SH-SY5Y (cell line): ENCODE results near the gene RENBP.

Experiments used
- GATA2 ChIP-seq: IDR thresholded peaks from 2 replicates; pipeline ENCODE4 v1.6.1; 2011; ENCODE audit warnings: mild to moderate bottlenecking, low read depth, low read length
- GATA3 ChIP-seq: IDR thresholded peaks from 2 replicates; pipeline ENCODE4 v1.6.1; 2011; ENCODE audit warnings: low read depth, mild to moderate bottlenecking, low read length, moderate library complexity

The RENBP gene

GRCh38 chrX:153965406-153965805 is 21.0 kb upstream of the RENBP start:
- no peak for TF ChIP-seq GATA3
- no peak for TF ChIP-seq GATA2

GRCh38 chrX:153964105-153964504 is 19.7 kb upstream of the RENBP start:
- TF ChIP-seq GATA3 (no peak), GATA2 (no peak)

- TF ChIP-seq GATA2 (no peak), GATA3 (no peak)
Measured at GRCh38 chrX:153963546-153963945, 19.1 kb upstream of the RENBP start.

- TF ChIP-seq GATA2 (no peak), GATA3 (no peak)
Measured at GRCh38 chrX:153961292-153961691, 16.8 kb upstream of the RENBP start.

DNA sequence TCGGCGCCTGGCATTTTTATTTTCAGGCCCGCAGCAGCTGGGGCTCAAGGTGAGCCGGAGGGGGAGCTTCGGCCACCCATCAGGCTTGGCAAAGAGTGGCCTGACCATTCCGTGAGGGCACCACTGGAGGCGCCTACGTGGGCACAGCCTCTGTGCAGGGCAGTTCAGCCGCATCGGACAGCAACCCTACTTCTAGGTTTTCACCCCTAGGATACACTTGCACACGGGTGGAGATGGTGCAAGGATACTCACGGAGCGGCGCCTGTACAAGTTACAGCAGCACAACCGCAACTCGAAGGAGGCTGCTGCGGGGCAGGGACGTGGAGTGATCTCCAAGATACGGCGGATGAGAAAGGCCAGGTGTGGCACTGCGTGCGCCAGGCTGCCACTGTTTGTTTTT is 16.3 kb upstream of the RENBP start:
- no peak for TF ChIP-seq GATA2
- TF ChIP-seq GATA3, result no peak

GRCh38 chrX:153960077-153960476 is 15.6 kb upstream of the RENBP start:
- no peak for TF ChIP-seq GATA3
- no peak for TF ChIP-seq GATA2

- no peak for TF ChIP-seq GATA2
- no peak for TF ChIP-seq GATA3
Measured at GRCh38 chrX:153959649-153960048, 15.2 kb upstream of the RENBP start.

DNA sequence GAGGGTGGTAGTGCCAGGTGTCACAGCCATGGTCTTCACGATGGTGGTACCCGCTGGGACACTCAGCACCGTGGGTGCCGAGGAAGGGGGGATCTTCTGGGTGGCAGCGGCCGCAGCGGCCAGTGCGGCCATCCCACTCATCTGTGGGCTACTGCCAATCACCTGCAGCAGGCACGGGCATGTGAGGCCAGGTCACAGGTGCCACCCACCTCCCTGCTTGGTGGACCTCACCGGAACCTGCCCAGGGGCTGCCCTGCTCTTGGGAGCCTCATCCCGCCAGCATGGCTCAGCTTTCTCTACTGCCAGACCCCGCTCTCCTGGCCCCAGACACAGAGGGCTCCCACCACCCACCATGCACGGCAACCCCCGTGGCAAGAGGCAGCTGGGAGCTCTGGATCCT is 14.2 kb upstream of the RENBP start:
- no peak for TF ChIP-seq GATA3
- no peak for TF ChIP-seq GATA2

DNA sequence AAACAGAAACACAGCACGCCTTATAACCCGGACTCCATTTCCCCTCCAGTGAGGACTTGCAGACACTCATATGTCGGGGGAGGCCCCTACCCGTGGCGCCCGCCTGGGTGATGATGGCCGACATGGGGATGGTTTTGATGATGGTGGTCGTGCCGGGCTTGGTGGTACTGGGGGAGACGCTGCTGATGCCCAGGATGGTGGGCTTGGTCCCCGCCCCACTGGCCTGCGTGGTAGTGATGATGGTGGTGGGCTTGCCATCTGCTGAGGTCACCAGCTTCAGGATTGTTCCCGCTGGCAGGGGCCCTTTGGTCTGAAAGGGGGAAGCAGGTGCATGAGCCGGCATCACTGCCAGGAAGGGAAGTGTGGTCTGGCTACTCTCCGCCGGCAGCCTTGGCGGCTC is 12.8 kb upstream of the RENBP start:
- TF ChIP-seq GATA3 (no peak), GATA2 (no peak)

DNA sequence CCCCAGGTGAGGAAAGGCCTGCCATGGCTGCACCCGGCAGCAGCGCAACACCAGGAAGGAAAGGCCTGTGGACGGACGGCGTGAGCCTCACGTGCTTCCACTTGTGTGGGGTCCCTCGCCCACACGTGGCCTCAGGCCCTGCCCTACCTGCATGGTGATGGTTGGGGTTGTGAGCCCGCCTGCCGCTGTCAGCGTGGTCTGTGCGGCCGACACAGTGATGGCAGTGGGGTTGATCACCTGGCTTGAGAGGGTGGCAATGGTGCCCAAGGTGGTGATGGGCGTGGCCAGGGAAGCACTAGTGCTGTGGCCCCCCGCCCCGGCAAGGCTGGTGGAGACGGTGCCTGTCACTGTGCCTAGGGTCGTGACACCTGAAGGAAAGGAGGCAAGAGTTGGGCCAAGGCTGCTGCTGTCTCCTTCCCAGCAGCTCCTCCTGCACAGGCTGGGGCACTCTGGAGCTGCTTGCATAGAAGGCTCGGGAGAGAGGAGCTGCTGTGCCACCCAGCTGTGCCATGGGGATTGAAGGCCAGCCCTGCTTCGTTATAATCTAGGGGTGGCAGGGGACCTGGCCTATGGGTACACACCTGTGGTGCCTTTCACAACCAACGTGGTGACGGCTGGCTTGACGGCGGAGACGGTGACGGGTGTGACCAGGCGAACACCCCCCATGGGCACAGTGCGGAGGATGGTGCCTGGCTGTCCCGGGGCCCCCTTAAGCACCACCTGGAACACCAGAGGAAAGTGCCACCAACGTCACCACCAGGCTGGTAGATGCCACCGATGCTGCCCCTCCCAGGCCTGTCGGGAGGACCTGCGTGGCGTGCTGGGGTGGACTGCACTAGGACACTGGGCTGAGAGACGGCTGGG is 11.8 kb upstream of the RENBP start:
- TF ChIP-seq GATA3 (no peak), GATA2 (no peak)

DNA sequence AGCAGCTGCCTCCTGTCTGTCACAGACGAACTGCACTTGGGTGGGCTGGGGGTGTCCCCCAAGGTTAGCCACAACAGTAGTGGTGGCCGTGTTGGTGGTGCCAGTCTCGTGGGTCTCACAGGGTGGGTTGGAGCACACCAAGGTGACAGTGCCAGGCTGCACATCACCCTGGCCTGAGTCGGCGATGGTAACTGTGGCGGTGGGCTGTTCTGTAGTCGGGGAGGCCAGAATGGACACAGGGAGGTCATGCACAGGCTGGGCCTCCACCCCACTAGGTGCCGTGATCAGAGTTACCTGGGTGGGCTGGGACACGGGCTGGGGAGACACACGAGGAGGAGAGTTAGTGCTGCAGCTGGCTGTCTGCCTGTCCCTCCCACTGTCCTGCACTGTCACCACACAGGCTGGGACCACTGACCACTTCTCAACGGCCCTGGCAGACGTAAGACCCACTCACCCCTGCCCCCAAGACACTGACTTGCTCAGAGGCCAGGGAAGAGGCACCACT is 10.8 kb upstream of the RENBP start:
- TF ChIP-seq GATA2 (no peak), GATA3 (no peak)

DNA sequence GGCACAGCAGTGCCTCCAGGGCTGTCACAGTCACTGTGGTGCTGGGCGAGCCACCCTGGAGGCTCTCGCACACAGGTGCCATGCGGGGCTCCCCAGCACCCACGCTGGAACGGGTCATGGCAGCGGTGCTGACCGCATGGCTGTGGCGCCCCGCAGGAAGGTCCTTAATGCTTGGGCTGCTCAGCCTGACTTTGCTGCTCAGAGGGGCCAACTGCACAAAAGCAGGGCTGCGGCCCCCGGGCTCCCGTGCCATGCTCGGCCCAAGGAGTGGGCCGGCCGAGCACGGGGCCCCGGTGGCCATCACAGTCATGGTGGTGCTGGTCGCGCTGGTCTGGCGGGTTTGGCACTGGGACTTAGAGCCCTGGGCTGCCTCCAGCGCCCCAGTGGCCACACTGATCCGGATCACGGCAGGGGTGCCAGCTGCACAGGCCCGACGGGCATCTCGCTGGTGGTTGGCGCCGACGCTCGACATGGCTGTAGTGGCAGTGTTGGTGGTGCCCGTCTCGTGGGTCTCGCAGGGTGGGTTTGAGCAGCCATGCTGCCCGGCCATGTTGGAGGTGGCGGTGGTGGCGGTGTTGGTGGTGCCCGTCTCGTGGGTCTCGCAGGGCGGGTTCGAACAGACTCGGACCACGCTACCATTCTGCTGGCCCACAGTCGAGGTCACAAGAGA is 10.2 kb upstream of the RENBP start:
- TF ChIP-seq GATA2, result no peak
- TF ChIP-seq GATA3, result no peak

DNA sequence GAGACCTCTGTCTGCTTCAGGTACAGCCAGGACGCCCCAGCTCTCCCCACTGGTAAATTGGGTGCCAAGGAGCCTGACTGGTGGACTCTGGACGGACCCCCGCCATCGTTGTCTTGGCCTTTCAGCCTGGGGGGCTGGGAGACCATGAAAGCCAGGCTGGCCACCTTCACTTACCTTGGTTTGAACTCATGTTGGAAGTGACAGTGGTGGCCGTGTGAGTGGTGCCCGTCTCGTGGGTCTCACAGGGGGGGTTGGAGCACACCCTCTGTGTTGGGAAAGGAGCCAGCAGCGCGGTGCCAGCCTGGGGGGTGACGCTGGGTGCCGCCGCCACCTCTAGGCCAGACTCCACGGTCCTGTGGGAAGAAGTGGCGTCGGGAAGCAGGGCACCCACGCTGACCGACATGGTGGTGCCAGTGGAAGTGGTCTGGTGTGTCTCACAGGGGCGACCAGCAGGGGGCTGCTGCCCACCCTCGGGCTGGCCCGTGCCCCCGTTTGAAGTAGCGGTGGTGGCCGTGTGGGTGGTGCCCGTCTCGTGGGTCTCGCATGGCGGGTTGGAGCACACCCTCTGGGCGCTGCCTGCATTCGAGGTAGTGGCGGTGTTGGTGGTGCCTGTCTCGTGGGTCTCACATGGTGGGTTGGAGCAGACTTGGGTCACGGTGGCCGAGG is 9.6 kb upstream of the RENBP start:
- TF ChIP-seq GATA2 (no peak), GATA3 (no peak)

GRCh38 chrX:153953342-153953830 is 8.9 kb upstream of the RENBP start:
- TF ChIP-seq GATA3 (no peak), GATA2 (no peak)
